GM18526 (cell line): ENCODE data around the gene KMT5B.

ENCODE experiments used
- POLR2A ChIP-seq: IDR thresholded peaks from 3 replicates; pipeline ENCODE4 v1.6.1; 2011; ENCODE audit not compliant: insufficient read length; ENCODE audit errors: extremely low read depth

The KMT5B gene

GRCh38 chr11:68199295-68199987, 13.7 kb downstream of the KMT5B start:
- no peak for TF ChIP-seq POLR2A

- TF ChIP-seq POLR2A = no peak
Measured at GRCh38 chr11:68196219-68196618, 16.9 kb downstream of the KMT5B start.

- TF ChIP-seq POLR2A = no peak
Measured at GRCh38 chr11:68194675-68195294, 18.3 kb downstream of the KMT5B start.

GRCh38 chr11:68193018-68193417, 20.1 kb downstream of the KMT5B start:
- no peak for TF ChIP-seq POLR2A

GRCh38 chr11:68191661-68192579, 21.2 kb downstream of the KMT5B start:
- no peak for TF ChIP-seq POLR2A

GRCh38 chr11:68189888-68190287, 23.2 kb downstream of the KMT5B start:
- no peak for TF ChIP-seq POLR2A

GRCh38 chr11:68189082-68189481, 24.0 kb downstream of the KMT5B start:
- no peak for TF ChIP-seq POLR2A

GRCh38 chr11:68186061-68186460, 27.0 kb downstream of the KMT5B start:
- no peak for TF ChIP-seq POLR2A

GRCh38 chr11:68181719-68182451, 31.2 kb downstream of the KMT5B start:
- no peak for TF ChIP-seq POLR2A

GRCh38 chr11:68179847-68180246, 33.2 kb downstream of the KMT5B start:
- TF ChIP-seq POLR2A = no peak

GRCh38 chr11:68177877-68178276, 35.2 kb downstream of the KMT5B start:
- TF ChIP-seq POLR2A = no peak

GRCh38 chr11:68173926-68174325, 39.2 kb downstream of the KMT5B start:
- no peak for TF ChIP-seq POLR2A

- TF ChIP-seq POLR2A = no peak
Measured at GRCh38 chr11:68169442-68169841, 43.7 kb downstream of the KMT5B start.

- TF ChIP-seq POLR2A = no peak
Measured at GRCh38 chr11:68168694-68169093, 44.4 kb downstream of the KMT5B start.

GRCh38 chr11:68167474-68167873, 45.6 kb downstream of the KMT5B start:
- no peak for TF ChIP-seq POLR2A
